G401 (cell line): ENCODE data around the gene GADL1. TPM values are rescaled to one million over a fixed set of nuclear protein-coding genes. Genes with fewer than 3 reads are reported as not detected.

Source experiments
- DNase-seq: peaks from one replicate; pipeline ENCODE4 v3.0.0-alpha.2; 2015; ENCODE audit warnings: low spot score
- in situ Hi-C: cut with HindIII; loops from 2 replicates; pipeline ENCODE4 v1.10.0; 2016; ENCODE audit warnings: low sequenced_read_pairs, mixed read lengths
- total RNA-seq: library from RNA; depleted of rRNA; stranded (reverse); fragments of >200 nt; shearing (Covaris generic); gene quantifications from 2 replicates; pipeline ENCODE4 v1.2.3, GENCODE V29; 2014

Gene GADL1
- total RNA-seq, 1 experiment from 2014 or later, result not detected

DNA sequence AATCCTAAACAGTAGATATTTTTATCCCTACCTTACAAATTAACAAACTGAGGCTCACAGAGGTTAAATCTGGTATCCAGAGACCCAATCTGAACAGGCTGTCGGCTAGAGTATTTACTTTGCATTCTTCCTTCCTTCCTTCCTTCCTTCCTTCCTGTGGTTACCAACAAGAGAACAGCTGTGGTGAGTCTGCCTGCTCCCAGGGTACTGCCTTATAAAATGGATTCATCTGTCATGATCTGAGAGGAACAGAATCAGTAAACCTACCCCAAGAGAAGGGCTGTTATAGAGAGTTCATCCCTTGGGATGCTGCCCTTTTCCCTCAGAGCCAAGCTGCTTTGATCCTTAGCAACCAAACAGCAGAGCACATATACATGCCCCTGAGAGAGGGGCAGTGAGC lies 3.6 kb downstream of the GADL1 start:
- DNase-seq, result no peak
- in situ Hi-C loops, result no loop called here

DNA sequence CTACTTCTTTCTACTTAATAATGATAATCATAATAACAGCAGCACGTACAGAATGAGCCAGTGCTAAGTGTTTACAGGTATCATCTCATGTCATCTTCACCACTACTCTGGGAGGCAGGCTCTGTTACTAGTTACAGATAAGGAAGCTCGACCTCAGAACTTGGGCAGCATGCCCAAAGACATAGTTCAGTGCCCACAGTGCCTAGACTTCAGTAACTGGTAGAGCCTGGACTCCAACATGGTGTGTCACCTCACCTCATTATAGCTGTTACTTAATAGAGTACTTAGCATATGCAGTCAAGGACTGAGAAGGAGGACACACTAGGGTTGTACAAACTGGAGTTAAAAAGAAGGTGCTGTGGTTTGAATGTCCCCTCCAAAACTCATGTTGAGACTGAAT lies 7.6 kb downstream of the GADL1 start:
- in situ Hi-C loops, result no loop called here
- DNase-seq, result no peak

DNA sequence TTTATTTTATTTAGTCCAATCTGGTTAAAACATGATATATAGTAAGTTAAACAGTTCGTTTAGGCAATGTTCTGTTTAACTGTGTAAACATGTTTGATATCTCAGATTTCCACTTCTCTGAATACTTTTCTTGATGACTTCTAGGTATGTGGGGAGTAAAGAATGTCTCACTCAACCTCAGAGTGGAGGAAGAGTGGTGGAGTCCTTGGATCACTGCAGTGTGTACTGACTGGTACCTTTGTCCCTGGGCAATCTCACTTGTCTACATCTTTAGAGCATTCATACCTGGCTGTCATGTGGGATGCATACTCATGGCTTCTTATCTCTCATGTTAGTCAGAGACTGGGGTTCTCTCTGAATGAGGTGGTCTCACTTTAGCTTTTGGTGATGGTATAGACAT lies 15.6 kb downstream of the GADL1 start:
- in situ Hi-C loops, result no loop called here
- DNase-seq, result no peak

DNA sequence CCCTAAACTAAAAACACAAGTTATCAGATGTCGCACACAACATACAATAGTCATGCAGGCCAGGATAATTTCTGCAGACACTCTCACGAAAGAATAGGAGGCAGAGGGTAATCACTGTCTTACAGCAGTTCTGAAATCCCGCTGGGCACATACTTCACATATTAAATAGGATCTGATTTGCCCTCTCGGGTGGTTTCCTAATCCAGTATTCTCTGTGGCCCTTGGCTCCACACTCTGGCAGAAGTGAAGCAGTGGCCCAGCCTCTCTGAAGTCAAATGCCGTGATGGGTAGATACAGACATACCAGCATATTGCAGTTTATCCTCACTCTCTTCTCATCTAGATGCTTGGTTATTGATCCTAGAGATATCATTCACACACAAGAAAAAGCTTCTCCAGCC lies 19.0 kb downstream of the GADL1 start:
- no peak for DNase-seq
- in situ Hi-C loops, result no loop called here

DNA sequence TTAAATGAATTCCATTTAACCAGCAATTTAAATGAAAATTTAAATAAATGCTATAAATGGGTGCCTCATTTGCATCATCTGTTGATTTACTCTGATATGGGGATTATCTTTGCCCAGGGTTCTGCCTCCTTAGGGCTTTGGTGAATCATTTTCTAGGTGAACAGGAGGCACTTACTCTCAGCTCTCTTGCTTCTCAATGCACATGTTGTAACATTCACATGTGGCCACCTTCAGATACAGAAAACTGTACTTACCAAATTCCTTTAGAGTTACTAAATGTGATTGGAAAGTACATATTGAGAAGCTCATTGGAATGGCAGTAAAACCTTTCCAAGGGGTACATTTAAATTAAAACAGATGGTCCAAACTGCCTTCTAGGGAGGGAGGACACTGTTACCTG lies 20.8 kb downstream of the GADL1 start:
- in situ Hi-C loops, result no loop called here

DNA sequence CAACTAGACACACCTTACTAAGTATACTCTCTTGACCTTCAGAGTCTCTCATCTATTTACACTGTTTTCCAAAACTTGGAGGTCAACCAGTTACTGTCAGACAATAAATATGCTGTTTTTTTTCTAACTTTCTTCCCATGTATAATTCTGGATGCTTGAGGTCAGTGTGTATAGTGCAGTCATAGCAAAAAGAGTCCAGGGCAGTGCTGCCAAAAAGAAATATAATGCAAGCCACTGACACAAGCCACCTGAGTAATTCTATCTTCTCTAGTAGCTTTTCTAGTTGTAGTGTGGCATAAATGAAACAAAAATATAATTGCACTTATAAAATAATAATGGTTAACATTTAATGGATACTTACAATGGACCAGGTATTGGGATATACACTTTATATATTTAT lies 21.6 kb downstream of the GADL1 start:
- in situ Hi-C loops, result no loop called here
- DNase-seq, result no peak

More for the DNA sequence above, 20.8 kb downstream of the GADL1 start:
- no peak for DNase-seq

GRCh38 chr3:30871720-30872119 lies 22.7 kb downstream of the GADL1 start:
- in situ Hi-C loops, result no loop called here
- DNase-seq, result no peak

DNA sequence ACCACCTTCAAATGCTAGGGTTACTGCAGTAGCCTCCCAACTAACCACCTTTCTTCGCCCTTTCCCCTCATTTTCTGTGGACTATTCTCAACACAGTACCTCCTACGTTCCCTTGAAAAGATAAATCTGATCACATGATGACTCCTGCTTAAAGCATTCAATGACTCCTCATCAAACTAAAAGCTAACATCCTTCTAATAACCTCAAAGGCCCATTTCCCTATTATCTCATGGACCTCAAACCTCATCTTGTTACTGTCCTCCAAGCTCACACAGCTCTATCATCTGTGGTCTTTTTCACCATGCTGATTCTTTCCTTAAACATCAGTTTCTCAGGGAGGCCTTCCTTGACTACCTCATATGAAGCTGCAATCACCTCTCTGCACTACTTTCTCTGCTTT lies 29.6 kb downstream of the GADL1 start:
- in situ Hi-C loops, result no loop called here
- DNase-seq, result no peak

DNA sequence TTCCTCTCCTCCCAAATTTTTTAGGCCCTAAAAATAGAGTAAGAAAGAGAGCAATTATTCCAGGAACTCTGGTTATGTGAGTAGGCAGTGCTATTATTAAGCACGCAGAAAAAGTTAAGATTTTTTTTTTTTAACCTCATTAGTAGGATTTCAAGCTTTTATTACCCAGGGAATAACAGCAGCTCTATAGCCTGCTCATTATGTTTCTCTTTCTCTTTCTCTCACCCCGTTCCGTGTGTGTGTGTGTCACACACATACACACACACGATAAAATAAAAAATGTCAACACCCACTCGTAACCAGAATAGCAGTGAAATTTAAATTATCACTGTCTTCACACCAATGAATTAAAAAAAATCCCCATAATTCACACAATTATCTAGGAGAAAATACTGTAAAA lies 30.3 kb downstream of the GADL1 start:
- no peak for DNase-seq
- in situ Hi-C loops, result no loop called here

- in situ Hi-C loops, result no loop called here
- DNase-seq, result no peak
These were observed 32.5 kb downstream of the GADL1 start for GRCh38 chr3:30862004-30862403.

DNA sequence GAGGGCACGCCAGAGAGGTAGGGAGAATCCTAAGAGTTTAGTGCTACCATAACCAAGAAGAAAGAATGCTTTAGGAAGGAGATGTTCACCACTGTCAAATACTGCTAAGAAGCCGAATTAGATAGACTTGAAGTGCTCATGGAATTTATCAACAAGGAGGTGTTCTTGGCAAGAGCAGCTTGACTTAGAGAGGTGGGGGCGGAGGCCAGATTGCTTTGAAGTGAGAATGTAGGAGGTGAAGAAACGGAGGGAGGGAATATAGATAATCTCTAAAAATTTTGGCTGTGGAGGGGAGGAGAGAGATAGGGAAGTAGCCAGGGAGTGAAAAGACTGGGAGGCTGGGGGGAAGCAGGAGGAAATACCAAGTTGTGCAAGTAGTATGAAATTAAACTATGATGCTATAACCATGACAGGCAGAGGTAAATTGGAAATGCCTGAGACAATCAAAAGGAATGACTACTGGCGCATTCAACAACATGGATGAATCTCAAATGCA lies 35.5 kb downstream of the GADL1 start:
- no peak for DNase-seq
- in situ Hi-C loops, result no loop called here

GRCh38 chr3:30855400-30856292 lies 38.8 kb downstream of the GADL1 start:
- in situ Hi-C loops, result no loop called here
- no peak for DNase-seq

GRCh38 chr3:30852833-30853232 lies 41.6 kb downstream of the GADL1 start:
- in situ Hi-C loops, result no loop called here
- DNase-seq, result no peak

DNA sequence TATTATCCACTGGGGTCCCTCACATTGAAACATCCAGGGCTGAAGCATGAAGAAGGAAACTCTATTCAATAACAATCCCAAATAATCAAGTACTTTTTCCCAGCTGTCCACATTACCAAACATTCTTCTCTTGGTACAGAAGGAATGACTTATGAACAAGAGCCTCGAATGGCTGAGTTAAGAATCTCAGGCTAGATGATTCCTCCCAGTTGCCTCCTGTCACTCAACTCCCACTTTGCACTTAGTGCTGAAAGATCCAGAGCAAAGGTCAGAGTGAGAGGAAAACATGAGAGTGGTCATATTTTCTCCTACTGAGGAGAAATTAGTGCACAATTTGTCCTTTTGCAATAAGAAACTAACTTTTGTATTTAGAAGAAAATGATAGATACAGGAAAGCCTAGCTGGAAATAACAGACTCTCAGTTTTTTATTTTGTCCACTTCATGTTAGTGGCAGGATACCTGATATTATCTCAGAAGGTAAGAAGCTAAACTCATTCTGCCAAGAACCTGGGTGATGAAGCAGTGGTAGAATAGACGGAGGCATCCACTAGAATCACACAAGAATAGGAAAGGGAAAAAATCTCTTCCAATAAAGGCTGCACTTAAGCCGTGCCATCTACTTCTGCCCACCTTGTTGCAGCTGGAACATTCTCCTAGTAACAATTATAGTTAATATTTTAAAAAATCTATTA lies 46.2 kb downstream of the GADL1 start:
- no peak for DNase-seq
- in situ Hi-C loops, result no loop called here

GRCh38 chr3:30847592-30847991 lies 46.9 kb downstream of the GADL1 start:
- DNase-seq, result no peak
- in situ Hi-C loops, result no loop called here

GRCh38 chr3:30845606-30846005 lies 48.9 kb downstream of the GADL1 start:
- in situ Hi-C loops, result no loop called here
- no peak for DNase-seq

GRCh38 chr3:30843877-30844276 lies 50.6 kb downstream of the GADL1 start:
- in situ Hi-C loops, result no loop called here

DNA sequence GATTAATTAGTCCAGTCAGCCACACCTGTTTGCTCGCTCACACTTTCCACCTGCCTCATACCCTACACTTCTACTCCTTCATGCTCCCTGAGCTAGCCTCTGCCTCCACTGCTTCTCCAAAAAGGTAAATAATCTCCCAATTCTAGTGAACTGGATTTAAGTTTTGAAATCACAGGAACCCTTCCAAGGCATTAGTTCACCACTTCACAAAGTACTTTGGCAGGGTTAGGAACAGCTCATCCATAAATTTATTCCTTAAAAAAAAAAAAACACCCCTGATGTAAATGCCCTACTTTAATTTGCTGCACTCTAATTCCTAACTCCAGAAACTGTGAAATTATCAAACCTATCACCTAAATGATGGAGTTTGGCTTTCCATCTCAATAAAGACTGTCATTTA lies 58.3 kb downstream of the GADL1 start:
- DNase-seq, result no peak
- in situ Hi-C loops, result no loop called here

More at GRCh38 chr3:30843877-30844276, 50.6 kb downstream of the GADL1 start:
- DNase-seq, result no peak

GRCh38 chr3:30835667-30836066 lies 58.8 kb downstream of the GADL1 start:
- no peak for DNase-seq
- in situ Hi-C loops, result no loop called here

DNA sequence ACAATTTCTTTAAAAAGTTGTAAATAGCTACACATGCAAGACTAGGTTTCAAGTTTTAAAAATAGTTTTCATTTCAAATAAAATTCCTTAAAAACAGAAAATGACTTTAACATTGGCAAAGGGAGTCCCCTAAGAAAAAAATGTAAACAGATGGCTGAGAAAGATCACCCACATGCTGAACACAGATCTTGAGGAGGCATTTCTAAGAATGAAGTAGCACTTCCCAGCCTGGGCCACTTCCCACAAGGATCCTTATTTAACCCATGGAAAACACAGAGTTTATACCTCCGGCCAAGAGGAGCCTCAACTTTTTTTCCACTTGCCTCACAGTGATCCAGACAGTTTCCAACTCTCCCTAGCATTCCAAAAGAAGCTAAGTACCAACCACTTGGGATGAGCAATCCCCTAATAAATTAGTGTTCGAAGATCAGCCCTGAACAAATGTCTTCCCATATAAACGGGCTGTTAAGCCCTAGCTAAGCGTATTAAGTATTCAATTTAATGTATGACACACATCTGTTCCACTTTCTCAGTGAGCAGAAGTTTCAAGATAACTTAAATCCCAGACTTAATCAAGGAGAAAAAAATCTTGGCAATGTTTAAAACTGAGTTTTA lies 61.4 kb downstream of the GADL1 start:
- in situ Hi-C loops, result no loop called here
- DNase-seq, result no peak
